ENCODE results near the gene KCNIP4.

The KCNIP4 gene

DNA sequence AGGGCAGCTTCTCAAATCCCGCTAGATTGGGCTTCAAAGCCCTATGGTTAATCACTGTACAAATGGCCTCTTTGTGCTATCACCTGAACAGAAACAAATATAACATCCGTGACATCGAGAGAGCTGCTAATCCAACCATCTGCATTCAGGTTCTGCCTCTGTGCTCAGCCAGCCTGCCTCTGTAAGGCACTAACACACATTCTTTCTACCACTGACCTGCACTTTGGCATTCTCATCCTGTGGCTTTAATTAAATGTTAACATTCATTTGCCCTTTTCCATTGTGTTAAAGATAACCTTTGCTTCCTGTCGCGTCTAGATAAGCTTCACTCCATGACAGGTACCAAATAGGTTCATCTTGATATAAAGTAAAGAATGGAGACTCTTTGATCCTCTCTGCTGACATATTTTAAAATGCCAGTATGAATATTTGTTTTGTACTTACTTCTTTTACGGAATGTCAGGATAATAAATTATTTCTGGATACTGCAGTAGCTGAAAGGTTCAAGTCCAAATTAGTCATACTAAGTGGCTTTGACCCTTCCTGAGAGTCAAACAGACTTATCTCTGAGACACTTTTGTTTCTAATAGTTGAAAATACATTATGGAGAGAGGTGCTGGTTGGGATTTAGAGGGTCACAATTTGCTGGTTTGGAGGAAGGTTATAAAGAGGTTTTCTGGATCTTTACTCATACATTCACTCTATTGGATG is 742.6 kb downstream of the KCNIP4 start:
- H3K9me3 ChIP-seq (ENCODE audit: insufficient read depth, low read depth, low read length): no peaks in the 10 kb centered on the region
- no peaks in the 10 kb centered on the region for H3K4me1 ChIP-seq (ENCODE audit: insufficient read depth, low read length, poor library complexity, severe bottlenecking)
- no peak overlapping the region for H2AFZ ChIP-seq (ENCODE audit: low read length)

DNA sequence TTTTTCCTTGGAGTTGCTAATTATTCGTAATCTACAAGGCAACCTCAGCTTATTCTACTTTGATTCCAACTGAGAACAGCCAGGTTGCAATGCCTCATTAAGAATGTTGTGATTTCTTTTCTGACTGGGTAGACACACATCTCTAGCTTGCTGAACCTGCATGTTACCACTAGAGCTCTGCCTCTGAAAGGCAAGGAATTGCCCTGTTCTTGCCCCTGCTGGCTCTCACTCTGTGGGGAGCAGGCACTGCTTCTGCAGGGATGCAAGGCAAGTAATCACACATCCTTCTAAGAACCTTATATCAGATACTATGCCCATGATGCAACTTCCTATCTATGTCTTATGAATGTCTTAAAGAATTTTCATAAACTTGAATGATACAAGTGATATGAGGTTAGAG is 745.2 kb downstream of the KCNIP4 start:
- no peaks in the 10 kb centered on the region for H3K9me3 ChIP-seq (ENCODE audit: insufficient read depth, low read depth, low read length)
- H3K36me3 ChIP-seq (ENCODE audit: insufficient read depth, low read length): no peaks in the 10 kb centered on the region
- no peaks in the 10 kb centered on the region for H4K20me1 ChIP-seq (ENCODE audit: insufficient read depth, low read length, poor library complexity, severe bottlenecking)
- no peak overlapping the region for H3K4me2 ChIP-seq (ENCODE audit: low read depth, low read length, poor library complexity, severe bottlenecking)
- H3K9ac ChIP-seq (ENCODE audit: low read depth, low read length, poor library complexity, severe bottlenecking): no peak overlapping the region
- no peaks in the 10 kb centered on the region for H3K79me2 ChIP-seq (ENCODE audit: insufficient read depth, low read length)
- TF ChIP-seq, protein P1, sequence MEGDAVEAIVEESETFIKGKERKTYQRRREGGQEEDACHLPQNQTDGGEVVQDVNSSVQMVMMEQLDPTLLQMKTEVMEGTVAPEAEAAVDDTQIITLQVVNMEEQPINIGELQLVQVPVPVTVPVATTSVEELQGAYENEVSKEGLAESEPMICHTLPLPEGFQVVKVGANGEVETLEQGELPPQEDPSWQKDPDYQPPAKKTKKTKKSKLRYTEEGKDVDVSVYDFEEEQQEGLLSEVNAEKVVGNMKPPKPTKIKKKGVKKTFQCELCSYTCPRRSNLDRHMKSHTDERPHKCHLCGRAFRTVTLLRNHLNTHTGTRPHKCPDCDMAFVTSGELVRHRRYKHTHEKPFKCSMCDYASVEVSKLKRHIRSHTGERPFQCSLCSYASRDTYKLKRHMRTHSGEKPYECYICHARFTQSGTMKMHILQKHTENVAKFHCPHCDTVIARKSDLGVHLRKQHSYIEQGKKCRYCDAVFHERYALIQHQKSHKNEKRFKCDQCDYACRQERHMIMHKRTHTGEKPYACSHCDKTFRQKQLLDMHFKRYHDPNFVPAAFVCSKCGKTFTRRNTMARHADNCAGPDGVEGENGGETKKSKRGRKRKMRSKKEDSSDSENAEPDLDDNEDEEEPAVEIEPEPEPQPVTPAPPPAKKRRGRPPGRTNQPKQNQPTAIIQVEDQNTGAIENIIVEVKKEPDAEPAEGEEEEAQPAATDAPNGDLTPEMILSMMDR (conservative IDR thresholded peaks at IDR 0.05; ENCODE audit: low read length): no peak
- TF ChIP-seq EZH2phosphoT487 (IDR thresholded peaks at IDR 0.05; ENCODE audit: borderline replicate concordance): no peak
- no peaks in the 10 kb centered on the region for H3F3A ChIP-seq (ENCODE audit: low read depth)
- H2AFZ ChIP-seq (ENCODE audit: low read length): no peak overlapping the region
- no peaks in the 10 kb centered on the region for H3K27me3 ChIP-seq (ENCODE audit: insufficient read depth, low read length, poor library complexity, severe bottlenecking)
- H3K4me3 ChIP-seq (ENCODE audit: low read length, poor library complexity, severe bottlenecking): no peak overlapping the region
- H3K4me1 ChIP-seq (ENCODE audit: insufficient read depth, low read length, poor library complexity, severe bottlenecking): no peaks in the 10 kb centered on the region
- no peaks in the 10 kb centered on the region for H3K9me2 ChIP-seq (replicated peaks; ENCODE audit: low read depth, low read length)

More for the DNA sequence above, 742.6 kb downstream of the KCNIP4 start:
- Histone ChIP-seq H3F3A (ENCODE audit: low read depth) (no peaks in the 10 kb centered on the region), H3K9me2 (replicated peaks; ENCODE audit: low read depth, low read length) (no peaks in the 10 kb centered on the region), H3K79me2 (ENCODE audit: insufficient read depth, low read length) (no peaks in the 10 kb centered on the region), H3K9ac (ENCODE audit: low read depth, low read length, poor library complexity, severe bottlenecking) (no peak overlapping the region), H3K36me3 (ENCODE audit: insufficient read depth, low read length) (no peaks in the 10 kb centered on the region), H3K27me3 (ENCODE audit: insufficient read depth, low read length, poor library complexity, severe bottlenecking) (no peaks in the 10 kb centered on the region), H3K4me3 (ENCODE audit: low read length, poor library complexity, severe bottlenecking) (no peak overlapping the region), H4K20me1 (ENCODE audit: insufficient read depth, low read length, poor library complexity, severe bottlenecking) (no peaks in the 10 kb centered on the region), H3K4me2 (ENCODE audit: low read depth, low read length, poor library complexity, severe bottlenecking) (no peak overlapping the region)
- no peak for TF ChIP-seq EZH2phosphoT487 (IDR thresholded peaks at IDR 0.05; ENCODE audit: borderline replicate concordance)
- TF ChIP-seq, protein P1 (conservative IDR thresholded peaks at IDR 0.05; ENCODE audit: low read length): no peak

DNA sequence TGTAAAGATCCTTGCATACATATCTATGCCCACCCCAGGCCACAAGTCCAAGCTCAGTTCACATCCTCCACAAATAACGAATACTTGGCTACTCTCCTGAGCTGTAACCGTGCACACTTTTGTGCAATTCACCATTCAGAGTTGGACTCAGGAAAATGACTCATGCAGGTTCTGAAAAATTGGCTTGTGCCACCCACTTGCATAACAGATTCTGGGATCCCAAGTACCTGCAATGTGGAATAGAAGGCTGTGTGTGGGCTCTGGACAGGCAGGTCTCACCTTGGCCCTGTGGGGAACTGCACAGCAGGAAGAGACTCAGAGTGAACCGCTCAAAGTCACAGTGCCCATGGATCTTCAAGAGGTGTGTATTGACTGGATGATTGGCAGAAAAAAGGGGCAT is 745.6 kb downstream of the KCNIP4 start:
- no peaks in the 10 kb centered on the region for H3K27me3 ChIP-seq (ENCODE audit: insufficient read depth, low read length, poor library complexity, severe bottlenecking)
- H3F3A ChIP-seq (ENCODE audit: low read depth): no peaks in the 10 kb centered on the region
- no peaks in the 10 kb centered on the region for H3K9me3 ChIP-seq (ENCODE audit: insufficient read depth, low read depth, low read length)
- TF ChIP-seq, protein P1 (conservative IDR thresholded peaks at IDR 0.05; ENCODE audit: low read length): no peak
- no peak for TF ChIP-seq EZH2phosphoT487 (IDR thresholded peaks at IDR 0.05; ENCODE audit: borderline replicate concordance)
- H3K4me1 ChIP-seq (ENCODE audit: insufficient read depth, low read length, poor library complexity, severe bottlenecking): no peaks in the 10 kb centered on the region
- no peaks in the 10 kb centered on the region for H3K79me2 ChIP-seq (ENCODE audit: insufficient read depth, low read length)
- H4K20me1 ChIP-seq (ENCODE audit: insufficient read depth, low read length, poor library complexity, severe bottlenecking): no peaks in the 10 kb centered on the region
- no peaks in the 10 kb centered on the region for H3K36me3 ChIP-seq (ENCODE audit: insufficient read depth, low read length)
- no peak overlapping the region for H2AFZ ChIP-seq (ENCODE audit: low read length)
- H3K9me2 ChIP-seq (replicated peaks; ENCODE audit: low read depth, low read length): no peaks in the 10 kb centered on the region
- H3K9ac ChIP-seq (ENCODE audit: low read depth, low read length, poor library complexity, severe bottlenecking): no peak overlapping the region
- no peak overlapping the region for H3K4me2 ChIP-seq (ENCODE audit: low read depth, low read length, poor library complexity, severe bottlenecking)
- H3K4me3 ChIP-seq (ENCODE audit: low read length, poor library complexity, severe bottlenecking): no peak overlapping the region
